Esophagus squamous epithelium (tissue), 4 donors: Measurements from ENCODE around the gene WWOX.

Experiments
- CTCF ChIP-seq, 6 experiments: fragments of 450-650 bp in 4 of 6; fragments of 200-600 bp in 2 of 6; sonication (generic) in 2 of 6; IDR thresholded peaks; one replicate each; pipeline ENCODE4 v1.5.1; 2016 to 2019; ENCODE audit warnings: antibody characterized with exemption in 6 of 6, mild to moderate bottlenecking in 4 of 6, moderate library complexity in 4 of 6
- POLR2A ChIP-seq, 4 donors: fragments of 450-650 bp; IDR thresholded peaks; one replicate each; pipeline ENCODE4 v1.6.1; 2017; ENCODE audit warnings: antibody characterized with exemption in 4 of 4, mild to moderate bottlenecking in 4 of 4, moderate library complexity in 3 of 4

- TF ChIP-seq CTCF (IDR thresholded peaks at IDR 0.05), result no peak
- no peak for TF ChIP-seq POLR2A (IDR thresholded peaks at IDR 0.05)
Observed at GRCh38 chr16:78106686-78107085, 7.2 kb downstream of the WWOX start.
